Measurements from ENCODE around the gene BICRAL.
"Not testable (repeated sequence)": the region's sequence is repeated elsewhere in the genome, so short reads cannot be mapped to it uniquely, and the experiment has no call there.

BICRAL gene

GRCh38 chr6:42781796-42782688 lies at the start of gene BICRAL:
Gene BICRAL, plus strand, starts transcription at chr6:42782052. Its CDS starts 39,971 bp downstream, at chr6:42822023.
- peak; percentile 80 to 83 for DNase-seq

GRCh38 chr6:42733867-42734481 lies 47.9 kb upstream of the BICRAL start:
- DNase-seq, result not testable (repeated sequence)

GRCh38 chr6:42735976-42736375 lies 45.9 kb upstream of the BICRAL start:
- DNase-seq, result no peak

GRCh38 chr6:42740725-42741124 lies 41.1 kb upstream of the BICRAL start:
- DNase-seq, result no peak

- DNase-seq, result no peak
Measured at GRCh38 chr6:42742116-42742894, 39.5 kb upstream of the BICRAL start.

- DNase-seq, result no peak
Measured at GRCh38 chr6:42744351-42744893, 37.4 kb upstream of the BICRAL start.

- peak; percentile 34 to 38 for DNase-seq
Measured at GRCh38 chr6:42745083-42745639, 36.7 kb upstream of the BICRAL start.

- DNase-seq, result peak; percentile 89 to 92
Measured at GRCh38 chr6:42745640-42746462, 36.0 kb upstream of the BICRAL start, which contains the start of gene TBCC. Gene TBCC, minus strand, starts transcription at chr6:42746103. Its CDS starts 30 bp downstream, at chr6:42746073.

- peak; percentile 79 to 85 for DNase-seq
Measured at GRCh38 chr6:42746463-42747391, 35.1 kb upstream of the BICRAL start.

- no peak for DNase-seq
Measured at GRCh38 chr6:42748203-42748898, 33.5 kb upstream of the BICRAL start.

- no peak for DNase-seq
Measured at GRCh38 chr6:42751055-42751454, 30.8 kb upstream of the BICRAL start.

- DNase-seq, result no peak
Measured at GRCh38 chr6:42754759-42755158, 27.1 kb upstream of the BICRAL start.

- no peak for DNase-seq
Measured at GRCh38 chr6:42756722-42757121, 25.1 kb upstream of the BICRAL start.

- no peak for DNase-seq
Measured at GRCh38 chr6:42758756-42759430, 23.0 kb upstream of the BICRAL start.

GRCh38 chr6:42761287-42762067 lies 20.4 kb upstream of the BICRAL start:
- DNase-seq, result no peak

GRCh38 chr6:42762426-42762859 lies 19.4 kb upstream of the BICRAL start:
- no peak for DNase-seq

GRCh38 chr6:42762950-42763349 lies 18.9 kb upstream of the BICRAL start:
- no peak for DNase-seq

GRCh38 chr6:42764911-42765648 lies 16.8 kb upstream of the BICRAL start:
- no peak for DNase-seq

Measured in stimulated activated CD4-positive, alpha-beta T cell treated with anti-CD3 and anti-CD28 coated beads, Interleukin-2, amount 100 ng/mL, for 24 hours (primary cell).